Spleen (tissue), 11 donors: ENCODE results near the gene GCH1. TPM values are rescaled to one million over a fixed set of nuclear protein-coding genes. Genes with fewer than 3 reads are reported as not detected.

Source experiments
- DNase-seq: peaks from one replicate; pipeline ENCODE4 v3.0.0-alpha.2; 2020
- H3K27ac ChIP-seq, 8 donors: fragments of 200-600 bp; sonication (generic) in 7 of 8; 1 replicate in 4 of 8; 2 replicates in 4 of 8; pipeline versions ENCODE4 v1.5.0 to v1.8.0; 2016 to 2021; ENCODE audit warnings: inconsistent platforms in 4 of 8, mild to moderate bottlenecking in 4 of 8, moderate library complexity in 1 of 8
- H3K27me3 ChIP-seq, 7 donors: fragments of 200-600 bp; sonication (generic) in 6 of 7; replicated peaks in 1 of 7; 1 replicate in 4 of 7; 2 replicates in 3 of 7; pipeline versions ENCODE4 v1.5.0 to v1.8.0; 2016 to 2021; ENCODE audit warnings: inconsistent platforms in 3 of 7, mild to moderate bottlenecking in 1 of 7
- H3K36me3 ChIP-seq, 6 donors: fragments of 200-600 bp; sonication (generic) in 5 of 6; 1 replicate in 4 of 6; 2 replicates in 2 of 6; pipeline versions ENCODE4 v1.5.0 to v1.8.0; 2016 to 2021; ENCODE audit warnings: inconsistent platforms in 2 of 6
- H3K4me1 ChIP-seq, 6 donors: fragments of 200-600 bp; sonication (generic) in 5 of 6; 1 replicate in 3 of 6; 2 replicates in 3 of 6; pipeline versions ENCODE4 v1.5.0 to v1.8.0; 2016 to 2021; ENCODE audit warnings: inconsistent platforms in 3 of 6
- H3K4me3 ChIP-seq, 8 donors: fragments of 200-600 bp; sonication (generic) in 7 of 8; 1 replicate in 4 of 8; 2 replicates in 4 of 8; pipeline versions ENCODE4 v1.5.0 to v1.8.0; 2016 to 2021; ENCODE audit warnings: inconsistent platforms in 4 of 8, mild to moderate bottlenecking in 4 of 8, moderate library complexity in 2 of 8
- H3K9me3 ChIP-seq, 8 donors: fragments of 200-600 bp; sonication (generic) in 7 of 8; 1 replicate in 4 of 8; 2 replicates in 4 of 8; pipeline versions ENCODE4 v1.5.0 to v1.8.0; 2016 to 2021; ENCODE audit warnings: inconsistent platforms in 4 of 8
- CTCF ChIP-seq, 11 experiments: fragments of 200-600 bp in 7 of 11; fragments of 450-650 bp in 4 of 11; sonication (generic) in 4 of 11; IDR thresholded peaks in 8 of 11; conservative IDR thresholded peaks in 3 of 11; 1 replicate in 7 of 11; 2 replicates in 4 of 11; pipeline versions ENCODE4 v1.4.0 to v1.8.0; 2016 to 2021; ENCODE audit warnings: antibody characterized with exemption in 11 of 11, inconsistent platforms in 4 of 11, mild to moderate bottlenecking in 1 of 11
- POLR2A ChIP-seq, 3 donors: fragments of 450-650 bp; IDR thresholded peaks; one replicate each; pipeline ENCODE4 v1.5.1; 2017; ENCODE audit warnings: antibody characterized with exemption in 3 of 3, mild to moderate bottlenecking in 1 of 3
- POLR2AphosphoS5 ChIP-seq, 3 donors: sonication (generic); formaldehyde crosslinking; IDR thresholded peaks; one replicate each; pipeline ENCODE4 v1.5.1; 2017; ENCODE audit warnings: antibody characterized with exemption in 3 of 3
- WGBS, 5 donors: extraction: QIAGEN DNeasy Blood & Tissue Kit in 3 of 5; methylation state at CpG; one replicate each; pipeline versions ENCODE4 v1.1.5 to v1.1.7; 2013 to 2018; 5-methylcytosine and 5-hydroxymethylcytosine counted together
- intact Hi-C: fragments of 100-400 bp; cut with DNase I; formaldehyde crosslinking; loops from one replicate; pipeline ENCODE4 v1.15.0; 2023; ENCODE audit warnings: low total_unique reads
- polyA plus RNA-seq, 3 donors: library from polyadenylated mRNA; stranded (reverse); fragments of 200-250 nt; gene quantifications; one replicate each; pipeline ENCODE4 v1.2.1, GENCODE V29; 2013
- total RNA-seq, 7 donors: library from RNA; depleted of rRNA in 3 of 7; stranded (reverse); fragments of >200 nt in 3 of 7; fragmentation: NEBNext Ultra II Directional in 4 of 7; extraction: Animal tissue kit (Norgen Biotek cat#: 25700) in 4 of 7; gene quantifications; one replicate each; pipeline versions ENCODE4 v1.1.0 to v1.2.1, GENCODE V29; 2016 to 2021
- donor health status: healthy with polysubstance abuse.
- donor health status: DM: no; HTN: no; CAD: no; lungs with moderate emphysema.
- donor health status: DM: no; HTN: no; CAD: no.
- donor health status: Bipolar disorder and iron deficiency.
- donor health status: healthy.
- donor health status: DM: no; HTN: no; CAD: no.
- donor health status: DM: yes; HTN: yes; CAD: no.

The GCH1 gene
- total and polyA plus RNA-seq, 10 donors: 11.2 to 23.3 (median 20.3) TPM

GRCh38 chr14:54806616-54807015 is 96.0 kb downstream of the GCH1 start:
- no peaks in the 10 kb centered on the region for H3K9me3 ChIP-seq
- no peak for TF ChIP-seq POLR2A (IDR thresholded peaks at IDR 0.05)
- TF ChIP-seq POLR2AphosphoS5 (IDR thresholded peaks at IDR 0.05): no peak
- no peak for TF ChIP-seq CTCF (IDR thresholded peaks at IDR 0.05 in 8 of 11, conservative IDR thresholded peaks at IDR 0.05 in 3 of 11)
- intact Hi-C loops: no loop called here
- WGBS, 5 donors: 85 to 97% (median 88%) methylated on average over 10 of the region's 10 CpGs
- H3K4me1 ChIP-seq: peaks cover 3 to 11% (median 6%) of the 10 kb centered on the region in 6 donors
- peaks cover 0 to 5% (median 0%) of the 10 kb centered on the region in 7 donors for H3K27me3 ChIP-seq
- DNase-seq: no peak
- no peak overlapping the region for H3K27ac ChIP-seq
- H3K4me3 ChIP-seq: no peak overlapping the region
- H3K36me3 ChIP-seq: no peaks in the 10 kb centered on the region

GRCh38 chr14:54805445-54806322 is 96.9 kb downstream of the GCH1 start:
- Histone ChIP-seq H3K4me3 (no peak overlapping the region), H3K27ac (no peak overlapping the region), H3K36me3 (no peaks in the 10 kb centered on the region), H3K9me3 (no peaks in the 10 kb centered on the region), H3K27me3 (peaks cover 0 to 5% (median 0%) of the 10 kb centered on the region in 7 donors), H3K4me1 (peaks cover 3 to 11% (median 6%) of the 10 kb centered on the region in 6 donors)
- intact Hi-C loops: no loop called here
- DNase-seq: peak; percentile 91
- TF ChIP-seq CTCF (IDR thresholded peaks at IDR 0.05 in 8 of 11, conservative IDR thresholded peaks at IDR 0.05 in 3 of 11) (peak; percentile 65 to 94 (median 86)), POLR2AphosphoS5 (IDR thresholded peaks at IDR 0.05) (peak in 1 of 3 donors; percentile 47), POLR2A (IDR thresholded peaks at IDR 0.05) (no peak)
- 40 to 45% (median 43%) methylated on average over 23 of the region's 23 CpGs for WGBS, 5 donors

GRCh38 chr14:54805070-54805444 is 97.6 kb downstream of the GCH1 start:
- DNase-seq: no peak
- Histone ChIP-seq H3K9me3 (no peaks in the 10 kb centered on the region), H3K36me3 (no peaks in the 10 kb centered on the region), H3K27me3 (peaks cover 0 to 5% (median 0%) of the 10 kb centered on the region in 7 donors), H3K27ac (no peak overlapping the region), H3K4me3 (no peak overlapping the region), H3K4me1 (peaks cover 3 to 11% (median 6%) of the 10 kb centered on the region in 6 donors)
- TF ChIP-seq CTCF (IDR thresholded peaks at IDR 0.05 in 8 of 11, conservative IDR thresholded peaks at IDR 0.05 in 3 of 11): no peak
- TF ChIP-seq POLR2A (IDR thresholded peaks at IDR 0.05): no peak
- TF ChIP-seq POLR2AphosphoS5 (IDR thresholded peaks at IDR 0.05): no peak
- intact Hi-C loops: no loop called here
- WGBS, 5 donors: 61 to 70% (median 68%) methylated on average over 6 of the region's 6 CpGs

GRCh38 chr14:54804538-54805041 is 98.0 kb downstream of the GCH1 start:
- TF ChIP-seq POLR2A (IDR thresholded peaks at IDR 0.05) (no peak), CTCF (IDR thresholded peaks at IDR 0.05 in 8 of 11, conservative IDR thresholded peaks at IDR 0.05 in 3 of 11) (no peak), POLR2AphosphoS5 (IDR thresholded peaks at IDR 0.05) (no peak)
- H3K36me3 ChIP-seq: no peaks in the 10 kb centered on the region
- peaks cover 3 to 11% (median 6%) of the 10 kb centered on the region in 6 donors for H3K4me1 ChIP-seq
- intact Hi-C loops: no loop called here
- no peak overlapping the region for H3K27ac ChIP-seq
- H3K9me3 ChIP-seq: no peaks in the 10 kb centered on the region
- 79 to 87% (median 80%) methylated on average over 16 of the region's 16 CpGs for WGBS, 5 donors
- DNase-seq: no peak
- H3K27me3 ChIP-seq: peaks cover 0 to 5% (median 0%) of the 10 kb centered on the region in 7 donors
- H3K4me3 ChIP-seq: no peak overlapping the region
